Measurements from ENCODE around the gene COPE.
"Not testable (repeated sequence)": the region's sequence is repeated elsewhere in the genome, so short reads cannot be mapped to it uniquely, and the experiment has no call there.

The COPE gene

DNA sequence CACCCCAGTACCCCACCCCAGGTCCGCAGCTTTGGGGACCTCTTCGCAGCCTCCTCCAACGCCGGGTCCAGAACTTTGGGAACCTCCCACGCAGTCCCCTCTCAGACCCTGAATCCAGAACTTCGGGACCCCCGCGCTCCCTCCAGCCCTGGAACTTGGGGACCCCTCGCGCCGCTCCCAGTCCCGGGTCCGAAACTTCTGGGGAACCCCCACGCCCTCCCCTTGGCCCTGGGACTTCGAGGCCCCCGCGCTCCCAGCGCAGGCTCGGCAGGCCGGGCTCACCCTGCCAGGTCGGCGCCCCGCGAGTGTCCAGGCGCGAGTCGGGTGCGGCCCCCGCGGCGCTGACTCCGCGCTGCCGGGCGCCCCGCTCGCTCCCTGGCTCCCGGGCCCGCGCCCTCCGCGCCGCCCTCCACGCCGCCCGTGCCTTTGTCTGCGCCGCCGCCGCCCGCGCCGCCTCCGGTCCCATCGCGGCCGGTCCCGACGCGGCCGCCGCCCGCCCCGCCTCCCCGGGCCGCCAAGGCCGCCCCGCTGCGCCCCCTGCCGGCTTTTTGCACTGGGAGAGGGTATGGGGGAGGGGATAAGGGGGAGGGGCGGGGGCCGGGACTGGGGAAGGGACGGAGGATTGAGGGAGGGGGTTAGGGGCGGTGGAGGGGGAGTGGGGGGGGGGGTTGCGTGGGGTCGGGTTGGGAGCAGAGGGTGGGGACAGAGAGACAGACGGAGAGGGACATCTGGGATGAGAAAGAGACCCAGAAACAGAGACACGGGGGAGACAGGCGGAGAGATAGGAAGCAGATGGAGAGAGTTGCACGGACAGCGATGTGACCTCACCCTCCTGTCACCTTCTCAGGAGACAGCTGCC lies 21.8 kb upstream of the COPE start, which contains the start of gene HOMER3:
HOMER3 (minus strand) TSS at position 449 of the 859 bp plus-strand sequence. CDS start 2,235 bp downstream, outside the sequence.
- peak; percentile 76 for DNase-seq (ENCODE audit: low read depth)

DNA sequence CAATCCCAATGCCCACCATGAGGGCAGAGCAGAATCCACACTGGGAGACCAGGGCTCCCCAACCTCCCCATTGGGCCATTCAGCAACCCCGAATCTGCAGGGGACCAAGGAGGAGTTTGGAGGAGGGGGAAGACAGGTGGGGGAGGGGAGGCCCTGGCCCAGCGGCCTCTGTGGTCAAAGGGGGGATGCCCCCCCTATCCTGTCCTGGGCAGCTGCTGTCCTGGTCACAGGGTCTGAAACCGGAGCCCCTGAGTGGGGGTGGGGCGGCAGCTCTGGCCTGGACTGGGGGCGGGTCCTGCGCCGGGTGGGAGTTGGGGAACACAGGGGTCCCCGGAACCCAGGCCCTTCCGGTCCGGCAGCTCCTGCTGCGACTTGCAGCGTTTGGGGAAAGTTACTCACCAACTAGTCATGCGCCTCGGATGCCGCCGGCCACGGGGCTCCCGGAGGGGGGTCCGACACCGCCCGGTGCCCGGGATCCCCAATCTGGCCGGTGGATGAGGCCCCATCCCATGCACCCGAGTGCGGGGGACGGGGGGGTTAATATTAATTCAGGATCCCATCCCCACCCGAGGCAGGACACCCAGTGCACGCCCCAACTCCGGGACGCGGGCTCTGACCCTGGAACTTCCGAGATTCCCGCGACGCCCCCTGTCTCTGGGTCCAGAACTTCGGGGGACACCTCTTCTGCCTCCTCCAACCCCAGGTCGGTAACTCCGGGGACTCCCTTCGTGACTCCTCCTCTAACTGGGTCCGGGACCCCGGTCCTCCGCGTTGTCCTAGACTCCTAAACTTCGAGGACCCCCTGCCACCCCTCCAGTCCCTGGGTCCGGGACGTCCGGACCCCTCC lies 21.0 kb upstream of the COPE start:
- peak; percentile 77 for DNase-seq (ENCODE audit: low read depth)

DNA sequence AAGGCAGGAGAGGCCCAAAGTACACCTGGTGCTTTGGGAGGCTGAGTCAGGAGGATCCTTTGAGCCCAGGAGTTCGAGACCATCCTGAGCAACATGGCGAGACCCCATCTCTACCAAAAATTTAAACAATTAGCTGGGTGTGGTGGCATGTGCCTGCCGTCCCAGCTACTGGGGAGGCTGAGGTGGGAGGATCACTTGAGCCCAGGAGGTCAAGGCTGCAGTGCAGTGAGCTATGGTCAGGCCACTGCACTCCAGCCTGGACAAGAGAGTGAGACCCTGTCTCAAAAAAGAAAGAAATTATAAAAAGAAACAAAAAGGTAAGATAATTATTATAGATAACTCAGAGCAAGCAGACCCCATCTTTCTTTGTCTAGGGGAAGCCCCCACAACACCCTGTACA lies 20.0 kb upstream of the COPE start:
- no peak for DNase-seq (ENCODE audit: low read depth)

DNA sequence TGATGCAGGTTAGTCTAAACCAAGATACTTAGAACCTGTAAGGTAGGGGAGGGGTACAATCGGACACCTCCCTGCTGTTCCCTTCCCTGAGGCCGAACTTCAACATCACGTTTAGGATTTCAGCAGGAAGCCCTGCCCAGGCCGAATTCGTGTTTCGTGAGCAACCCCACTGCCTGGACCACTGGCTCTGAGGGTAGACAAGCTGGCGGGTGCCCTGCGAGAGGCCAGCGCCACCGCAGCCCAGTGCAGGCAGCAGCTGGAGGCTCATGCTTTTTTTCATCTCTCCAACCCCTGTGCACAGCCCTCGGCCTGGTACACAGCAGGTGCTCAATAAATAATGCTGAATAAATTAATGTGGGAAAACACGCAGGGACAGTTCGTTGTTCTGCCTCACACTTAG lies 14.1 kb upstream of the COPE start:
- no peak for DNase-seq (ENCODE audit: low read depth)

DNA sequence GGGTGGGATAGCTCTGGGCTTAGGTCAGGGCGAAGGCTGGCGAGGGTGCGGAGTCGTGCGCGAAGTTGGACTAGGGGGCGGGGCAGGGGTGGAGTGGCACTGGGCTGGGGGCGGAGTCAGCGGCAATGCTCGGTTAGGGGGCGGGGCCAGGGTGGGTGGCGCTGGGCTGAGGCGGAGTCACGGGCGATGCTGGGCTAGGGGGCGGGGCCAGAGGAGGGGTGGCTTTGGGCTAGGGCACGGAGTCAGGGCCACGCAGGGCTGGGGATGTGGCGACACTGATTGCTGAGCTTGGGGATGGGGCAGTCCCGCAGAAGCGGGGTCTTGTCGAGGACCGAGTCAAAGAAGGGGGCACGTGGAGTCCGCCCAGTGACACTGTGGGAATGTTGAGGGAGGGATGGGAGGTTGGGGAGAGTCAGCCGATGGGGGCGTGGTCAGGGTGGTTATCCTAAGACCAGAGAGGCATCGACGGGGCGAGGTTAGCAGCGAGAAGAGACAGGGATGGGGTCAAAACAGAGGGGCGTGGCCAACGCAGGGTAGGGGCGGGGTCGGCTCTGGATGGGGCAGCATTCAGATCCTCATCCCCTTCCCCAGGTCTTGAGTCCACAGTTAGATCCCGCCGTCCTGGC lies 13.1 kb upstream of the COPE start:
- DNase-seq (ENCODE audit: low read depth): peak; percentile 70

DNA sequence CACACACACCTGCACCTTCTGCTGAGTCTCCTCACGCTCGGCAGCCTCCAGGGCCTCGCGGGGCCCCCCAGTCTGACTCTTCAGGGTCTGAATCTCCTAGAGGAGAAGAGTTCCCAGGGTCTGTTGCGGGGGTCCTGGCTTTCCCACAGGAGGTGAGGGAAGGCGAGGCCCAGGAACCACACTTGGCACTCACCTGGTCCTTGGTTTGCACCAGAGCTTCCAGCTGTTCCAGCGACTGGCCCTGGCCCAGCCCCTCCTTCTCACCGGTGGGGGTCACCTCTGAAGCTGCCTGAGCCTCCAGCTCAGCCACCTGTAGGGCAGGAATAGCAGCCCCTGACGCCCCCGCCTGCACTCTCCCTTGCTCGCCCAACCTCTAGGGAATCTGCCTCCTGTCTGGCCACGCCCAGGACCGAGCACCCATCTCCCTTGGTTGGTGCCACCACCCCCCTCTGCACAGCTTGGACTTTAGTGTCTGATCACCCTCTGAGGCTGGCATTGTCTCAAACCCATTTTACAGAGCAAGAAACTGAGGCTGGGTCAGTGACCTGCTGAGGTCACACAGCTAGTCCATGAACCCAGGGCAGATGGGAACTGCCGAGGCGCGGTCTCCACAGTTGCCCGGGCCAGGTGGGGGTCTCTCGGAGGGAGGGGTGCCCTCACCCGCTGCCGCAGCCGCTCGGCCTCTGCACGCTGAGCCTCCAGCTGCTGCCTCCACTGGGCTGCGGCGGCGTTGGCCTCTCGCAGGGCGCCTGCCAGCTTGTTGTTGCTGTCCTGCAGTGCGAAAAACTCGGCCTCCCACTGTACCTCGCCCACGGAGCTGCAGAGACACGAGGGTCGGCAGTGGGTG lies 12.4 kb upstream of the COPE start:
- DNase-seq (ENCODE audit: low read depth): no peak

DNA sequence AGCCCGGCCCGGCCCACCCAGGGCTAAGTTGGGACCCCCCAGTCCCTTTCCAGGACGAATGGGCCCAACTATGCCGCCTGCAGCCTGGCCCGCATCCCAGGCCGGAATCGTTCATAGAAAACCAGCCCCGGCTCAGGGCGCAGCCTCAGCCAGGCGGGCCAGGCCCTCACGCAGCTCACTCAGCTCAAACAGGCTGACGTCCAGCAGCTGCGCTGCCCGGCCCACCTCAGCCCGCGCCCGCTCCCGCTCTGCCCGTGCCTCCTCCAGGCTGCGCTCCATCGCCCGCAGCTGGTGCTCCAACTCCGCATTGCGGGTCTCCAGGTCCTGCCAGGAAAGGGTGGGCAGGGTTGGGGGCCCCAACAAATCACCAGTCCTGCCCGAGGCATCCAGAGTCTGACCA lies 10.1 kb upstream of the COPE start:
- no peak for DNase-seq (ENCODE audit: low read depth)

DNA sequence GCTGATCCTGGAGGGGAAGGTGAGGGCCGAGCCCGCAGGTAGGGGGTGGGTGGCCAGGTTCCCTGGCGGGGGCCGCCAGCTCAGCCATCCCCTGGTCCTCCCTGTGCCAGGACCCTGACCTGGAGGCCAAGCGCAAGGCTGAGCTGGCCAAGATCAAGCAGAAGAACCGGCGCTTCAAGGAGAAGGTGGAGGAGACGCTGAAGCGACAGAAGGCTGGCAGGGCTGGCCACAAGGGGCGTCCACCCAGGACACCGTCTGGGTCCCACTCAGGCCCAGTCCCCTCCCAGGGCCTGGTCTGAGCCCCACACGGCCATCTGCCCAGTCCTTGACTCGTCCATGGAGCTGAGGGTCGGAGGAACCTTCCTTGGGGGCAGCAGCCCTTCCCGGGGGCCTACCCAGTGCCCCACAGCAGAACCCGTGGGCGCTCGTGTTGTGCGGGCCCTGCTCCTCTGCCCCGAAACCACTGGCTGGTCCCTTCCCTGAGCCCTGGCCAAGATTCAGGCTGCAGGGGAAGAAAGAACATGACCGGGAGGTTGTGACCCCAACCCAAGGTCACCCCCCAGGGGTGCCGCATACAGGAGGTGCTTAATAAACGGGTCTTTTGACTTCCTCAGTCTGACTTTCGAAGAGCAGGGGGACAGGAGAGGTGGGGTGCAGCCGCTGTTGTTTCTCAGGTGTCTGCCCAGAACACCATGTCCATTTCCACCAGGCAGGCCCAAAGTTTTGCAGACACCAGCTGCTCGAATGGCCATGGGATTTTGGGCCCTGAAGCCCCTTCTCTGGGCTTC lies 9.0 kb upstream of the COPE start:
- no peak for DNase-seq (ENCODE audit: low read depth)

DNA sequence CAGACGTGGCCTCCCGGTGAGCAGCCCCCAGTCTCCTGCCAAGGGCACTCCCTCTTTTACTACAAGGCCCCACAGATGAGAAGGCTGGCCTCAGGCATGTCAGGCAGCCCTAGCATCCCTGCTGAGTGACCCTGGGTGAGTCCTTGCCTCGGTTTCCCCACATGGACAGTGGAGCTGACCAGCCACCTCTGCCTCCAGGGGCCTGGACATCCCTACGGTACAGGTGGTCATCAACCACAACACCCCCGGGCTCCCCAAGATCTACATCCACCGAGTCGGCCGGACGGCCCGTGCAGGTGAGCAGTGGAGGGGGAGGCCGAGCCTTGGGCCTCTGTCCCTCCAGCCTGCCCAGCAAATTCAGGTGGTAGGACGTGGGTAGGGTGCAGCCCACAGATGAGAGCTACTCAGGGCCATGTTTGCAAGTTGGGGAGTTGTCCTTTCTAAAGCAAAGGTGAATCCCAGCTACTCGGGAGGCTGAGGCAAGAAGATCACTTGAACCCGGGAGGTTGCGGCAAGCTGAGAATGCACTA lies 5.6 kb upstream of the COPE start:
- no peak for DNase-seq (ENCODE audit: low read depth)

DNA sequence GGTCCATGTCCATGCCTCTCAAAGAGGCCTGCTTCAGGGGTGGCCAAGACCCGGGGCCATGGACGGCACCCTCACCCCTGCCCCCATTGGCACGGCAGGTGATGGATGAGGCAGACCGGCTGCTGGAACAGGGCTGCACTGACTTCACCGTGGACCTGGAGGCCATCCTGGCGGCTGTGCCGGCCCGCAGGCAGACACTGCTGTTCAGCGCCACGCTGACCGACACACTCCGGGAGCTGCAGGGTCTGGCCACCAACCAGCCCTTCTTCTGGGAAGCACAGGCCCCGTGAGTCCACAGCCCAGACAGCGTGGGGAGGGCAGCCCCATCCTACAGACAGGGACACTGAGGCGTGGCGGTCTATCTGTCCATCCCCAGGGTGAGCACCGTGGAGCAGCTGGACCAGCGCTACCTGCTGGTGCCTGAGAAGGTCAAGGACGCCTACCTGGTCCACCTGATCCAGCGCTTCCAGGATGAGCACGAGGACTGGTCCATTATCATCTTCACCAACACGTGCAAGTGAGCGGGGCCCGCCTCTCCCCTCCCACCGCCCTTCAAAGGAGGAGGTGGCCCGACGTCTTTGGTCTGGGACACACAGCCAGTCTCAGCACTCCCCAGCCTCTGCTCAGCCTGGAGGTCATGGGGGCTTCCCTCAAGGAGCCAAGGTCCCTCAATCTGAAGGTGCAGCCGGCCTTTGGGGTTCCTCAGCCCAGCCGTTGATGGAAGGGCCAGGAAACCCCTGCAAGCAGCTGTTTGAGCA lies 3.2 kb upstream of the COPE start:
- no peak for DNase-seq (ENCODE audit: low read depth)

DNA sequence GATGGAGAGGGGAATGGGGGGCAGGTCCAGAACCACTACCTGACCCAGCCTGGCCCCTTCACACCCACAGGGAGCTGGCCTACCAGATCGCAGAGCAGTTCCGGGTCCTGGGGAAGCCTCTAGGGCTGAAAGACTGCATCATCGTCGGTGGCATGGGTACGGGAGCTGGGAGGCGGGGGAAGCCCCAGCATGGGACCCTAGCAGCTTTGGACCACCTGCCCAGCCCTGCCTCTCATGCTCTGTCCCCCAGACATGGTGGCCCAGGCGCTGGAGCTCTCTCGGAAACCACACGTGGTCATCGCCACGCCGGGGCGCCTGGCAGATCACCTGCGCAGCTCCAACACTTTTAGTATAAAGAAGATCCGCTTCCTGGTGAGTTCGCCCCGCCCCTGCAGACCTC lies 2.4 kb upstream of the COPE start:
- DNase-seq (ENCODE audit: low read depth): no peak

DNA sequence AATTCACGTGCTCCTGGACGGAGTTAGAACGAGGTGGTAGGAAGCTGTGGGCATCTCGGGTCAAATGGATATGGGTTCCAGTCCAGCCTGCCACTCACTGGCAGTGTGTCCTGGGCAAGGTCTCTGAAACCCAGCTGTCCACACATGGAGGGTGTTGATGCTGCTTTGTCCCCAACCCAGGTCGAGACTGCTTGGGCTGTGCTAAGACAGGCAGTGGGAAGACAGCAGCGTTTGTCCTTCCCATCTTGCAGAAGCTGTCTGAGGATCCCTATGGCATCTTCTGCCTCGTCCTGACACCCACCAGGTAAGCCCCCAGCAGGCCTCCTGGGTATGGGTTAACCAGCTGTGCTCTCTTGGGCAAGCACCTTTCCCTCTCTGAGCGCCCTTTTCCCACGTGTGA lies 1.2 kb upstream of the COPE start:
- DNase-seq (ENCODE audit: low read depth): no peak

DNA sequence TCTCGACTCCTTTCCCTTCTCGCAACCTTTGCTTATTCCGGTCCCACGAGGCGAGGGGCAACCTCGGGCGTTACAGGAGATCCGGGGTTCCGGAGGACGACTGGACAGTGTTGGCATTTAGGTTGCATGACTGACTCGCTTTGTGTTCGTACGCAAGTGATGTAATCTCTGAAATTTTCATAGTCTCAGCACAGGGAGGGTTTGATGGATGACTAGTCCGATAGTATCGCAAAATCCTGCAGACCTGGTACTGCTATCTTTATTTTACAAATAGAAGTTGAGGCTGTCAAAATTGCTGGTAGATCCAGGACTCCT lies 670 bp upstream of the COPE start:
- DNase-seq (ENCODE audit: low read depth): peak; percentile 40

DNA sequence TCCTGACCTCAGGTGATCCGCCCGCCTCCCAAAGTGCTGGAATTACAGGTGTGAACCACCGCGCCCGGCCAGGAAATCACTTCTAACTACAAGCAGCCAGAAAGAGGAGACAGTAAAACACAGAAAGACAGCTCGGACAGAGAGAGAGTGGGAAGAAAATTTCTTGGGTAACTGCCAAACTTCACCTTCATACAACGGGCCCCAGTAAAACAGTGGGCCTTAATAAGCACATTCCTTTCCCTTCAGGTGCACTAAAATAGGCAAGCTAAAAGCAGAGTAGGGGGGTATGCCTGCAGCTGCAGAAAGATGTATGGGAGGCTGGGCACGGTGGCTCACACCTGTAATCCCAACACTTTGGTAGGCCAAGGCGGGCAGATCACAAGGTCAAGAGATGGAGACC lies 1.6 kb downstream of the COPE start:
- not testable (repeated sequence) for DNase-seq (ENCODE audit: low read depth)

DNA sequence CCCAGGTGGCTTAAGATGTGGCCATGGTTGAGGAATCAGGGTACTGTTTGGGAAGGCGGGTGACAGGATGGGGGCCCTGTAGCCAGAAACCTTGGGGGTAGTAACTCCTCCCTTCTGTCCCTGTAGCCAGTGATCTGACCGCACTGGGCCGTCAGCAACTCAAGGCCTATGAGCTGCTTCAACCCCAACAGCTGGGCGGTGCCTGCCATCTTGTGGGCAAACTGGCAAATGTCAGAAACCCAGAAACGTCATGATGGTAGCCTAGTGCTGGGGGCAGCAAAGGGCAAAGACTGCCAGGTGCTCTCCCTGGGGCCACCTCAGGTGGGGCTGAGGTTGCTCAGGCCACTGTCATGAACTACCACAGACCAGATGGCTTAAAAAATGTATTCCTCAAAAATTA lies 3.5 kb downstream of the COPE start:
- DNase-seq (ENCODE audit: low read depth): peak; percentile 67

DNA sequence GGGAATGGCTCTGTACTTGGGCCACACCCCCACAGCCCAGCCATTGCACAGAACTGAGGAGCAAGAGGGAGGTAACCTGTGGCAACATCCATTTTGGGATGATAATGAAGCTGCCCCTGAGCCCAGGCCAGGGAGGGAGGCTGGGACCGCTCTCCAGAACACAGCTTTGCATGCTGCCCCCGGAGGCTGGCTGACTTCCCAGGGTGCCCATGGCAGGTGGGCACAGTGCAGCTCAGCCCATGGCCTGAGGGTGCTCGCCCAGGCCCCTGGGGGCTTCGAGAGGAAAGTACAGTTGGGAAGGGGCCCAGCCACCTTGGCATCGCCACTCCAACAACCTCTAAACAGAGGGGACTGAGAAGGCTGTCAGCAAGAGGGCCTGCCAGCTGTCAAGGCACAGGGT lies 5.7 kb downstream of the COPE start:
- DNase-seq (ENCODE audit: low read depth): no peak

DNA sequence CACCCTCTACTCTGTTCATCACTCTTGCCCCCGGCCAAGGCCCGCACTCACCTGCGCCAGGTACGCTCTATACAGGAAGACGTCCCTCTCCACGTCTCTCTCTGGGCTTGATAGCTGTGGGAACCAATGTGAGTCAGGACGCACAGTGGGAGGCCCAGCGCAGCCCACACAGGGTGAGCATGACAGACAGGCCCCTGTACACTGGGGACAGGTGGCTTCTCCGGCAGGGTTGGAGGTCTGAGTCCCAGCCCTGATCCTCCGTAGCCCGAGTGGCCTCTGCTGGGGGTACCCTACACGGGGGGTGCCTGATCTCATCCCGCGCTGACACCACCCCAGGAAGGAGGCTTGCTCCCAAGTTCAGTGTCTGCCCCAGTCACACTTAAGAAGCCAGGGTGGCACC lies 6.3 kb downstream of the COPE start:
- DNase-seq (ENCODE audit: low read depth): no peak

DNA sequence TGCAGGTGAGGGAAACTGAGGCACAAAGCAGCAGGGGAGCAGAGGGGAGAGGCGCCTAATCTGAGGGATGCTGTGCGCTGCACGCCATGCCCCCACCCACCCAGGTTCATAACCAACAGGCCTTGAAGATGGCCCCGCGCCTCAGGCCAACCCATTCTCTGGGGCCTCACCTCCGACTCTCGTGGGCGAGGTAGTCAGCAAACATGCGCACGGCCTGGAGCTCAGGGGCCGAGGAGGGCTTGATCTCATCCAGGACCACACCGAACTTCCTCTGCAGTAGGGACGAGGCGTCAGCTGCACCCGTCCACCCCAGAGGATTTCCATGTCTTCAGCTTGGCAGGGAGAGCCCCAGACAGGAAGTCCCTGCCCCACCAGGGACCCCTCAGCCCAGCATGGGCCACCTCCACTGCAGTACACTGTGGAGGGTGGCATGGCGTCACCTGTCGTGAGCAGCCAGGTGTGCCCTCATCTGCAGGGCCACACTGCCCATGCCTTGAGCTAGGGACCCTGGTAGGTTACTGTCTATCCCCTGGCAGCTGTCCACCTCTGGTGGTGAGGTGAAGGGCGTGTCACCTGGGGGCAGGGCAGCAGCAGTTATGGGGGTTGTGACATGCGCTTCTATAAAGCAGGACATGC lies 8.3 kb downstream of the COPE start:
- no peak for DNase-seq (ENCODE audit: low read depth)

DNA sequence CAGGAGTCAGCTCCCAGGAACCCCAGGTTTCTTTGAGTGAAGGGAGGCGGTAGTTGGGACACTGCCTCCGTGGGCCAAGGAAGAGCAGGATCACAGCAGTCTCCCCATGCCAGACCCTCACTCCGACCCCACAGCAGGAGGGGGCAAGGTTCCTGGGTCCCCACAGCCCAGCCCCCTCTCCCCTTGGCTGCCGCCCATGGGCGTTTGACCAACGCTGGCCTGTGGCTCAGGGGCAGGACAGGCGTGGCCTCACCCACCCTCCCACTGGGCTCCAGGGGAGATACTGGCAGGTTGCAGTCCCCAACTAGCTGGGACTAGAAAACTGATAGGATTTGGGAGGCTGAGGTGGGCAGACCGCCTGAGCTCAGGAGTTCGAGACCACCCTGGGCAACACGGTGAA lies 9.2 kb downstream of the COPE start:
- no peak for DNase-seq (ENCODE audit: low read depth)

All from ELR (cell line).